HCT116 (cell line): Measurements from ENCODE around the gene PIGM. TPM values are rescaled to one million over a fixed set of nuclear protein-coding genes. Genes with fewer than 3 reads are reported as not detected.

Experiments used
- ATAC-seq: fragments of 200-7000 bp; cut with Tn5 transposase; 2 replicates; pipeline ENCODE4 v1.9.1; 2020; ENCODE audit warnings: mild to moderate bottlenecking, moderate library complexity
- BruUV-seq: library from RNA; stranded (reverse); fragments of 400-500 nt; replicated peaks from 2 replicates; lab custom pipeline; 2021; lab: Mats Ljungman, UMichigan
- CTCF ChIA-PET: fragments of 300-600 bp; sonication (Branson Sonifier 250); formaldehyde crosslinking; loops from one replicate; lab custom pipeline; 2021; ENCODE audit warnings: antibody characterized with exemption; lab: Charles Lee
- POLR2A ChIA-PET: fragments of 300-600, 350-600 bp; sonication (Branson Sonifier 250); formaldehyde crosslinking; loops from one replicate; lab custom pipeline; 2021; ENCODE audit warnings: antibody characterized with exemption; lab: Charles Lee
- RAD21 ChIA-PET, 2 experiments: fragments of 300-600 bp; sonication (Branson Sonifier 250); formaldehyde crosslinking; loops; one replicate each; lab custom pipeline; 2023; ENCODE audit warnings: low total read pairs in 2 of 2; ENCODE audit not compliant: uncharacterized antibody in 2 of 2, unreplicated experiment in 2 of 2, low non-redundant PET in 1 of 2; lab: Charles Lee
- DNase-seq: peaks from one replicate; pipeline ENCODE4 v3.0.0-alpha.2; 2010; ENCODE audit warnings: low read depth, low spot score
- H2AFZ ChIP-seq: fragments of 200-600 bp; shearing (Covaris generic), sonication (generic); 2 replicates; pipeline ENCODE4 v1.6.1; 2017; ENCODE audit warnings: low read depth, mixed run types, mixed read lengths, antibody characterized with exemption, low read length; ENCODE audit not compliant: poor library complexity, severe bottlenecking
- H3K27ac ChIP-seq: 2 replicates; pipeline ENCODE4 v1.5.1; 2012; ENCODE audit warnings: low read depth, low read length
- H3K27me3 ChIP-seq: fragments of 200-600 bp; sonication (generic); 2 replicates; pipeline ENCODE4 v1.6.1; 2016; ENCODE audit warnings: mixed run types, low read length, mixed read lengths; ENCODE audit not compliant: insufficient read depth
- H3K36me3 ChIP-seq, 2 experiments: fragments of 200-500 bp in 1 of 2; fragments of 200-600 bp in 1 of 2; sonication (Bioruptor generic) in 1 of 2; sonication (generic) in 1 of 2; 2 replicates each; pipeline versions ENCODE4 v1.5.1 to v1.6.1; 2014 to 2016; ENCODE audit warnings: low read length in 2 of 2, inconsistent platforms in 1 of 2, mixed read lengths in 1 of 2, mixed run types in 1 of 2; ENCODE audit not compliant: insufficient read depth in 2 of 2, control insufficient read depth in 1 of 2
- H3K4me1 ChIP-seq, 2 experiments: fragments of 200-600 bp in 1 of 2; sonication (generic) in 1 of 2; 2 replicates each; pipeline versions ENCODE4 v1.5.1 to v1.6.1; 2012 to 2017; ENCODE audit warnings: low read length in 2 of 2, inconsistent platforms in 1 of 2, mild to moderate bottlenecking in 1 of 2, mixed read lengths in 1 of 2, mixed run types in 1 of 2, moderate library complexity in 1 of 2; ENCODE audit not compliant: insufficient read depth in 2 of 2, control insufficient read depth in 1 of 2
- H3K4me2 ChIP-seq: fragments of 200-600 bp; sonication (generic); 2 replicates; pipeline ENCODE4 v1.6.1; 2017; ENCODE audit warnings: mixed run types, low read length, mixed read lengths
- H3K4me3 ChIP-seq, 2 experiments: fragments of 200-600 bp in 1 of 2; sonication (generic) in 1 of 2; replicated peaks in 1 of 2; 2 replicates each; pipeline ENCODE4 v1.5.1; 2011 to 2016; ENCODE audit warnings: low read length in 2 of 2, control low read depth in 1 of 2, low read depth in 1 of 2, mild to moderate bottlenecking in 1 of 2, mixed read lengths in 1 of 2, mixed run types in 1 of 2
- H3K79me2 ChIP-seq: fragments of 200-600 bp; sonication (generic); 2 replicates; pipeline ENCODE4 v1.6.1; 2017; ENCODE audit warnings: mild to moderate bottlenecking, mixed run types, low read length, moderate library complexity, mixed read lengths; ENCODE audit not compliant: insufficient read depth
- H3K9ac ChIP-seq: fragments of 200-600 bp; sonication (generic); 2 replicates; pipeline ENCODE4 v1.6.1; 2016; ENCODE audit warnings: low read length, mixed read lengths
- H3K9me2 ChIP-seq: fragments of 200-600 bp; sonication (generic), shearing (Covaris generic); 2 replicates; pipeline ENCODE4 v1.6.1; 2017; ENCODE audit warnings: mixed run types, mild to moderate bottlenecking, moderate library complexity; ENCODE audit not compliant: insufficient read depth
- H3K9me3 ChIP-seq, 2 experiments: fragments of 200-500 bp in 1 of 2; fragments of 200-600 bp in 1 of 2; sonication (Bioruptor generic) in 1 of 2; sonication (generic) in 1 of 2; 2 replicates each; pipeline ENCODE4 v1.6.1; 2014 to 2017; ENCODE audit warnings: low read length in 2 of 2, mixed read lengths in 2 of 2, inconsistent platforms in 1 of 2, low read depth in 1 of 2, mild to moderate bottlenecking in 1 of 2, mixed run types in 1 of 2, moderate library complexity in 1 of 2; ENCODE audit not compliant: control insufficient read depth in 1 of 2, insufficient read depth in 1 of 2
- H4K20me1 ChIP-seq: fragments of 200-600 bp; sonication (generic), shearing (Covaris generic); 2 replicates; pipeline ENCODE4 v1.6.1; 2017; ENCODE audit warnings: mixed run types, mild to moderate bottlenecking, moderate library complexity; ENCODE audit not compliant: insufficient read depth
- ATF3 ChIP-seq: IDR thresholded peaks from 2 replicates; pipeline ENCODE4 v1.6.1; 2012
- CBX3 ChIP-seq: IDR thresholded peaks from 2 replicates; pipeline ENCODE4 v1.6.1; 2012; ENCODE audit warnings: low read depth
- CEBPB ChIP-seq: IDR thresholded peaks from 2 replicates; pipeline ENCODE4 v1.6.1; 2012; ENCODE audit warnings: low read depth
- ELF1 ChIP-seq: IDR thresholded peaks from 2 replicates; pipeline ENCODE4 v1.6.1; 2012; ENCODE audit warnings: low read depth, borderline replicate concordance
- EZH2 ChIP-seq: fragments of 200-600 bp; sonication (generic); IDR thresholded peaks from 2 replicates; pipeline ENCODE4 v1.6.1; 2017; ENCODE audit warnings: antibody characterized with exemption, mixed run types
- EZH2phosphoT487 ChIP-seq: fragments of 200-600 bp; IDR thresholded peaks from 2 replicates; pipeline ENCODE4 v1.6.1; 2018; ENCODE audit warnings: antibody characterized with exemption, borderline replicate concordance
- JUND ChIP-seq: IDR thresholded peaks from 2 replicates; pipeline ENCODE4 v1.6.1; 2012
- POLR2AphosphoS5 ChIP-seq: IDR thresholded peaks from 2 replicates; pipeline ENCODE4 v1.6.1; 2011; ENCODE audit warnings: mild to moderate bottlenecking, low read depth, low read length, moderate library complexity
- RAD21 ChIP-seq: IDR thresholded peaks from 2 replicates; pipeline ENCODE4 v1.6.1; 2012; ENCODE audit warnings: low read depth, mild to moderate bottlenecking
- REST ChIP-seq: IDR thresholded peaks from 2 replicates; pipeline ENCODE4 v1.6.1; 2012; ENCODE audit warnings: low read depth
- SRF ChIP-seq: IDR thresholded peaks from 2 replicates; pipeline ENCODE4 v1.6.1; 2012; ENCODE audit warnings: low read depth
- TCF7L2 ChIP-seq: IDR thresholded peaks from 2 replicates; pipeline ENCODE4 v1.7.0; 2011; ENCODE audit warnings: borderline replicate concordance, inconsistent platforms; ENCODE audit not compliant: insufficient read depth, insufficient read length; ENCODE audit errors: extremely low read depth
- ZBTB33 ChIP-seq: IDR thresholded peaks from 2 replicates; pipeline ENCODE4 v1.6.1; 2011; ENCODE audit warnings: mild to moderate bottlenecking, low read length, moderate library complexity; ENCODE audit not compliant: insufficient replicate concordance; ENCODE audit errors: extremely low read depth
- ZNF274 ChIP-seq: fragments of 200-500 bp; sonication (Bioruptor generic); IDR thresholded peaks from 2 replicates; pipeline ENCODE4 v1.6.1; 2014; ENCODE audit warnings: mild to moderate bottlenecking, low read depth, low read length, inconsistent platforms
- intact Hi-C: fragments of 100-400 bp; cut with micrococcal nuclease; formaldehyde crosslinking; loops from 2 replicates; pipeline ENCODE4 v1.10.0; 2022
- total RNA-seq: library from RNA; stranded (reverse); gene quantifications from one replicate; pipeline ENCODE4 v1.2.1, GENCODE V29; 2021; ENCODE audit not compliant: unreplicated experiment

PIGM gene
- total RNA-seq, 1 experiment from 2014 or later = 4.1 TPM

- POLR2A ChIA-PET = interaction anchor here (0.6 kb wide), 1 partner anchor 9 kb away, joined by 3 read pairs; the partner anchor contains the start of gene KCNJ10
- no peaks in the 10 kb centered on the region for H3K36me3 ChIP-seq
- H3K9me3 ChIP-seq = no peaks in the 10 kb centered on the region
- no peaks in the 10 kb centered on the region; a peak in 2 of 4 replicates for H3K4me1 ChIP-seq
- RAD21 ChIA-PET = interaction anchor here in 1 of 2 experiments (1.4 kb wide), 1 partner anchor 21 kb away, joined by 4 read pairs; no protein-coding TSS in a partner anchor
- no peaks in the 10 kb centered on the region for H3K79me2 ChIP-seq
- H3K9me2 ChIP-seq = no peaks in the 10 kb centered on the region
- no peaks in the 10 kb centered on the region for H4K20me1 ChIP-seq
- H3K9ac ChIP-seq = no peak overlapping the region
- no peak overlapping the region for H3K27ac ChIP-seq
- peaks cover 26% of the 10 kb centered on the region for H3K27me3 ChIP-seq
- DNase-seq = no peak
- CTCF ChIA-PET = interaction anchor here (1.5 to 3.8 kb wide), 8 partner anchors 9 to 297 kb away, joined by 5 to 33 read pairs (median 10); partner anchors contain the start of gene IGSF8
- no peak for ATAC-seq
- BruUV-seq = no TSS peak
- H3K4me3 ChIP-seq = no peak overlapping the region
- TF ChIP-seq POLR2AphosphoS5 (no peak), EZH2 (no peak), CEBPB (no peak), ZNF274 (no peak), ELF1 (no peak), ZBTB33 (no peak), SRF (no peak), TCF7L2 (no peak), JUND (no peak), ATF3 (no peak), RAD21 (no peak), EZH2phosphoT487 (no peak), CBX3 (no peak), REST (no peak)
- TF ChIP-seq, all 23 proteins: peak for 0
- intact Hi-C loops = loop anchor here (2.0 kb wide), 1 partner anchor 143 kb away; no protein-coding TSS in a partner anchor
- H3K4me2 ChIP-seq = no peak overlapping the region
- H2AFZ ChIP-seq = no peak overlapping the region
Observed at GRCh38 chr1:160079448-160079847, 47.7 kb upstream of the PIGM start.
